Posterior vena cava (tissue), 2 donors: ENCODE data around the gene GABRB1. TPM values are rescaled to one million over a fixed set of nuclear protein-coding genes. Genes with fewer than 3 reads are reported as not detected.

Experiments
- DNase-seq: peaks from one replicate; pipeline ENCODE4 v3.0.0-alpha.2; 2020; ENCODE audit warnings: low spot score
- intact Hi-C, 2 donors: fragments of 100-400 bp; cut with DNase I; formaldehyde crosslinking; loops; one replicate each; pipeline versions ENCODE4 v1.14.1 to v1.14.2; 2022 to 2023
- total RNA-seq, 2 donors: library from RNA; stranded (reverse); fragmentation: NEBNext Ultra II Directional; extraction: Animal tissue kit (Norgen Biotek cat#: 25700); gene quantifications; one replicate each; pipeline ENCODE4 v1.2.1, GENCODE V29; 2021
- donor health status: DM: yes; HTN: yes; CAD: no.
- donor health status: DM: yes; HTN: yes; CAD: no.

GABRB1 gene
- total RNA-seq, 2 donors from 2014 or later = not detected

- no peak for DNase-seq
- intact Hi-C loops = no loop called here
These were observed 384.4 kb downstream of the GABRB1 start for GRCh38 chr4:47415719-47416118.

- DNase-seq = no peak
- intact Hi-C loops = no loop called here
These were observed 386.8 kb downstream of the GABRB1 start for GRCh38 chr4:47418147-47418546.

- intact Hi-C loops = no loop called here
- DNase-seq = no peak
These were observed 387.9 kb downstream of the GABRB1 start for GRCh38 chr4:47419296-47419695.

- no peak for DNase-seq
- intact Hi-C loops = no loop called here
These were observed 394.3 kb downstream of the GABRB1 start for GRCh38 chr4:47425628-47426027.

- intact Hi-C loops = no loop called here
- DNase-seq = no peak
These were observed 396.6 kb downstream of the GABRB1 start for GRCh38 chr4:47427935-47428334.

GRCh38 chr4:47432749-47433148, 401.4 kb downstream of the GABRB1 start:
- intact Hi-C loops = no loop called here
- no peak for DNase-seq

GRCh38 chr4:47434931-47435330, 403.6 kb downstream of the GABRB1 start:
- DNase-seq = no peak

GRCh38 chr4:47442980-47443379, 411.6 kb downstream of the GABRB1 start:
- no peak for DNase-seq
- intact Hi-C loops = no loop called here

More at GRCh38 chr4:47434931-47435330, 403.6 kb downstream of the GABRB1 start:
- intact Hi-C loops = no loop called here

GRCh38 chr4:47444031-47444430, 412.7 kb downstream of the GABRB1 start:
- intact Hi-C loops = no loop called here
- no peak for DNase-seq

GRCh38 chr4:47451657-47452056, 420.3 kb downstream of the GABRB1 start:
- intact Hi-C loops = no loop called here
- no peak for DNase-seq

- no peak for DNase-seq
- intact Hi-C loops = no loop called here
These were observed 431.4 kb downstream of the GABRB1 start for GRCh38 chr4:47462799-47463234.

- intact Hi-C loops = no loop called here
- DNase-seq = peak; percentile 99
These were observed 432.0 kb downstream of the GABRB1 start, which contains the start of gene COMMD8 for GRCh38 chr4:47463235-47463956. TSS of gene COMMD8 (minus strand) at chr4:47463702. CDS start at chr4:47463651, 51 bp downstream.

GRCh38 chr4:47465004-47465403, 433.6 kb downstream of the GABRB1 start:
- DNase-seq = no peak
- intact Hi-C loops = no loop called here

GRCh38 chr4:47466056-47466785, 434.9 kb downstream of the GABRB1 start:
- intact Hi-C loops = no loop called here
- DNase-seq = no peak

GRCh38 chr4:47468706-47469365, 437.5 kb downstream of the GABRB1 start:
- DNase-seq = no peak
- intact Hi-C loops = no loop called here

GRCh38 chr4:47469951-47470350, 438.6 kb downstream of the GABRB1 start:
- DNase-seq = no peak
- intact Hi-C loops = no loop called here

- DNase-seq = no peak
- intact Hi-C loops = no loop called here
These were observed 439.7 kb downstream of the GABRB1 start for GRCh38 chr4:47471064-47471463.

- intact Hi-C loops = no loop called here
These were observed 440.2 kb downstream of the GABRB1 start for GRCh38 chr4:47471591-47471990.

GRCh38 chr4:47473141-47473750, 441.9 kb downstream of the GABRB1 start:
- no peak for DNase-seq
- intact Hi-C loops = no loop called here

More at GRCh38 chr4:47471591-47471990, 440.2 kb downstream of the GABRB1 start:
- DNase-seq = no peak

GRCh38 chr4:47474799-47475198, 443.4 kb downstream of the GABRB1 start:
- intact Hi-C loops = no loop called here
- no peak for DNase-seq
